HepG2 (cell line): ENCODE measurements around the gene PSMC1. TPM values are rescaled to one million over a fixed set of nuclear protein-coding genes. Genes with fewer than 3 reads are reported as not detected.

Experiments used
- ATF7-NPFF ChIP-seq: sonication (generic); formaldehyde crosslinking; IDR thresholded peaks from 2 replicates; pipeline ENCODE4 v1.8.1; 2023; ENCODE audit warnings: mild to moderate bottlenecking, low read depth, missing genetic modification reagents, moderate library complexity
- DMAP1 ChIP-seq: IDR thresholded peaks from 2 replicates; pipeline ENCODE4 v1.6.1; 2016
- EEA1 ChIP-seq: sonication (generic); formaldehyde crosslinking; IDR thresholded peaks from 2 replicates; pipeline ENCODE4 v1.5.1; 2020; ENCODE audit warnings: mild to moderate bottlenecking, missing genetic modification reagents, borderline replicate concordance
- ERF ChIP-seq: IDR thresholded peaks from 2 replicates; pipeline ENCODE4 v1.6.1; 2018; ENCODE audit warnings: missing biosample characterization, missing genetic modification reagents
- HNF4G ChIP-seq, 2 experiments: sonication (generic) in 1 of 2; formaldehyde crosslinking in 1 of 2; IDR thresholded peaks; 2 replicates each; pipeline versions ENCODE4 v1.4.0 to v1.6.1; 2011 to 2020; ENCODE audit warnings: borderline replicate concordance in 2 of 2, low read depth in 2 of 2, mild to moderate bottlenecking in 2 of 2, low read length in 1 of 2, missing genetic modification reagents in 1 of 2, moderate library complexity in 1 of 2
- ISL2 ChIP-seq: sonication (generic); formaldehyde crosslinking; IDR thresholded peaks from 2 replicates; pipeline ENCODE4 v1.5.0; 2020; ENCODE audit warnings: missing genetic modification reagents
- KLF13 ChIP-seq: sonication (generic); formaldehyde crosslinking; IDR thresholded peaks from 2 replicates; pipeline ENCODE4 v1.4.0; 2020; ENCODE audit warnings: mild to moderate bottlenecking, missing genetic modification reagents
- NFE2 ChIP-seq: sonication (generic); formaldehyde crosslinking; IDR thresholded peaks from 2 replicates; pipeline ENCODE4 v1.4.0; 2020; ENCODE audit warnings: missing genetic modification reagents
- NFKBIZ ChIP-seq: IDR thresholded peaks from 2 replicates; pipeline ENCODE4 v1.6.1; 2018; ENCODE audit warnings: missing genetic modification reagents, missing compliant biosample characterization
- PAX8 ChIP-seq: sonication (generic); formaldehyde crosslinking; IDR thresholded peaks from 2 replicates; pipeline ENCODE4 v1.8.0; 2022; ENCODE audit warnings: mild to moderate bottlenecking, missing genetic modification reagents, borderline replicate concordance
- SAFB2 ChIP-seq: sonication (generic); formaldehyde crosslinking; IDR thresholded peaks from 2 replicates; pipeline ENCODE4 v1.5.1; 2020; ENCODE audit warnings: missing genetic modification reagents, low read depth, mild to moderate bottlenecking, borderline replicate concordance
- TEAD3 ChIP-seq: optimal IDR thresholded peaks from 2 replicates; pipeline ENCODE3; 2016; ENCODE audit warnings: borderline replicate concordance
- TFDP1 ChIP-seq: IDR thresholded peaks from 2 replicates; pipeline ENCODE4 v1.6.1; 2016; ENCODE audit warnings: missing compliant biosample characterization, missing genetic modification reagents, borderline replicate concordance
- TRAFD1 ChIP-seq: sonication (generic); formaldehyde crosslinking; IDR thresholded peaks from 2 replicates; pipeline ENCODE4 v1.5.1; 2020; ENCODE audit warnings: missing genetic modification reagents, mild to moderate bottlenecking, borderline replicate concordance
- ZFP90 ChIP-seq: sonication (generic); formaldehyde crosslinking; IDR thresholded peaks from 2 replicates; pipeline ENCODE4 v1.8.0; 2022; ENCODE audit warnings: missing genetic modification reagents, mild to moderate bottlenecking, inconsistent platforms, borderline replicate concordance
- ZNF512B ChIP-seq: sonication (generic); formaldehyde crosslinking; IDR thresholded peaks from 2 replicates; pipeline ENCODE4 v1.5.1; 2020; ENCODE audit warnings: missing genetic modification reagents, mild to moderate bottlenecking, borderline replicate concordance
- ZNF678 ChIP-seq: sonication (generic); formaldehyde crosslinking; IDR thresholded peaks from 2 replicates; pipeline ENCODE4 v1.4.0; 2020; ENCODE audit warnings: mild to moderate bottlenecking, missing genetic modification reagents
- ZNF772 ChIP-seq: sonication (generic); formaldehyde crosslinking; IDR thresholded peaks from 2 replicates; pipeline ENCODE4 v1.5.0; 2020; ENCODE audit warnings: mild to moderate bottlenecking, missing genetic modification reagents
- ZNF788 ChIP-seq: sonication (generic); formaldehyde crosslinking; IDR thresholded peaks from 2 replicates; pipeline ENCODE4 v1.5.0; 2020; ENCODE audit warnings: mild to moderate bottlenecking, missing genetic modification reagents, borderline replicate concordance
- ZNF883 ChIP-seq: sonication (generic); formaldehyde crosslinking; IDR thresholded peaks from 2 replicates; pipeline ENCODE4 v1.5.1; 2020; ENCODE audit warnings: mild to moderate bottlenecking, missing genetic modification reagents; ENCODE audit errors: not compliant biosample characterization
- ZSCAN20 ChIP-seq: sonication (generic); formaldehyde crosslinking; IDR thresholded peaks from 2 replicates; pipeline ENCODE4 v1.4.0; 2020; ENCODE audit warnings: missing genetic modification reagents, mild to moderate bottlenecking, borderline replicate concordance
- ZSCAN25 ChIP-seq: sonication (generic); formaldehyde crosslinking; IDR thresholded peaks from 2 replicates; pipeline ENCODE4 v1.8.0; 2022; ENCODE audit warnings: mild to moderate bottlenecking, missing genetic modification reagents
- polyA plus RNA-seq, 8 experiments: library from polyadenylated mRNA; depleted of rRNA in 3 of 8; stranded (reverse) in 7 of 8; unstranded in 1 of 8; fragments of >200 nt; fragmentation: Illumina TruSeq in 4 of 8; extraction: Trizol in 4 of 8; gene quantifications; 2 replicates each; pipeline versions ENCODE4 v1.2.1 to v1.2.3, GENCODE V29; 2011 to 2016; ENCODE audit warnings: low read depth in 4 of 8, missing spikeins in 1 of 8, mixed read lengths in 1 of 8; ENCODE audit not compliant: insufficient read depth in 1 of 8
- total RNA-seq, 5 experiments: library from RNA; depleted of rRNA; stranded (reverse); fragments of >200 nt; fragmentation: Illumina TruSeq; extraction: Trizol; gene quantifications; 2 replicates each; pipeline ENCODE4 v1.2.3, GENCODE V29; 2016; ENCODE audit warnings: low read depth in 1 of 5
- TF ChIP-seq, protein P1 (sequence below): IDR thresholded peaks from 2 replicates; pipeline ENCODE4 v1.6.1; 2016; ENCODE audit warnings: mild to moderate bottlenecking, missing biosample characterization, missing genetic modification reagents

The PSMC1 gene
- total and polyA plus RNA-seq, 2 of the 13 experiments (the other 11 are each of a cell fraction or from before 2014, with no cell fraction given): 48.6 to 167 TPM

DNA sequence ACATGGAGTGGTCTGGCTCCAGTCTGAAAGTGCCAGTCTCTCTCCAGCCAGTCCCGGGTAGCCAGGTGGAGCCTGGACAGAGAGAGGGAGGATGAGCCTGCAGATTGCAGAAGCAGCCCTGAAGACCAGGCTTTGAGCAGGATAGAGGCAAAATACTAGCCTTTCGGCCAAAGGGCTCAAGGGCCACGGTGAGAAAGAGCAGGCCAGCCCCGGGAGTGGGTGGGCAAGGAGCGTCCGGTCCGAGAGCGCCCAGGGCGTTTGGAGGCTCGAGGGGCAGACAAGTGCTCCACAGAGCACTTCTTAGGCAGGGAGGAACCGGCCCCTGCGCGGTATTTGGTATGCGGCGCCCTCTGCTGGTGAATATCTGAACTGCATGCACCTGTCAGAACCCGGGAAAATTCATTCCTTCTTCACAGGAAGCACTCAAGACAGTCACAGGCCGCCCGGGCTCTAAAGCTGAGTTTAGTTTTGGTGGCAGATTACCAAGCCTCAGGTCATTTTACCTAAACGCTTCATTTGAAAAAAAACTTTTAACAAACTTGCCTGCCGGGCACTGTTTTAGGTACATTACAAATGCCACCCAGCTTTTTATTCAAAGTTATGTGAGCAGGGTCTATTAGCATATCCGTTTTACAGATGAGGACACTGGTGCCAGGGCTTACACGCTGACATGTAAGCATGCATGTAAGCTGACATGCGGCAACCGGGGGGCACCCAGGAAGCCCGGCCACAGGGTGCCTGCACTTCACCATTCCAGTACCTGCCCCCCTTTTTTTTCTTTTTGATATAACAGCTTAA, 21.0 kb upstream of the PSMC1 start (continued):
- TF ChIP-seq TFDP1 (CRISPR knock-in tag): peak; percentile 87; the same call in 1 of the 2 replicates
- TF ChIP-seq ZNF772 (CRISPR knock-in tag): peak; percentile 53; the same call in 1 of the 2 replicates
- TF ChIP-seq ZNF883 (CRISPR knock-in tag): peak; percentile 51
- no peak for TF ChIP-seq HNF4G (IDR thresholded peaks at IDR 0.05; ENCODE audit: borderline replicate concordance, low read depth, low read length)
- 0 out of 2 replicates have a peak, but pooled peaks have one; percentile 25 for TF ChIP-seq HNF4G (CRISPR knock-in tag; IDR thresholded peaks at IDR 0.05; ENCODE audit: borderline replicate concordance, low read depth)
- TF ChIP-seq, protein P1, sequence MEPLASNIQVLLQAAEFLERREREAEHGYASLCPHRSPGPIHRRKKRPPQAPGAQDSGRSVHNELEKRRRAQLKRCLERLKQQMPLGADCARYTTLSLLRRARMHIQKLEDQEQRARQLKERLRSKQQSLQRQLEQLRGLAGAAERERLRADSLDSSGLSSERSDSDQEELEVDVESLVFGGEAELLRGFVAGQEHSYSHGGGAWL: peak; percentile 76; the same call in 1 of the 2 replicates
- no peak for TF ChIP-seq DMAP1
- TF ChIP-seq PAX8: no peak
- peak; percentile 52; the same call in 1 of the 2 replicates for TF ChIP-seq ZNF788 (CRISPR knock-in tag)
- TF ChIP-seq ZSCAN20 (CRISPR knock-in tag): peak; percentile 47; the same call in 1 of the 2 replicates
- TF ChIP-seq TEAD3 (CRISPR knock-in tag): peak; percentile 55
- peak; percentile 26; the same call in 1 of the 2 replicates for TF ChIP-seq ATF7-NPFF
- TF ChIP-seq KLF13 (CRISPR knock-in tag): no peak
- TF ChIP-seq ZSCAN25 (CRISPR knock-in tag): no peak
- TF ChIP-seq EEA1 (CRISPR knock-in tag): 0 out of 2 replicates have a peak, but pooled peaks have one; percentile 64
- TF ChIP-seq ZFP90: peak; percentile 67; the same call in 1 of the 2 replicates
- no peak for TF ChIP-seq SAFB2 (CRISPR knock-in tag)
- no peak for TF ChIP-seq NFKBIZ (CRISPR knock-in tag)
- no peak for TF ChIP-seq ZNF512B (CRISPR knock-in tag)
- TF ChIP-seq ERF: 0 out of 2 replicates have a peak, but pooled peaks have one; percentile 42
- TF ChIP-seq TRAFD1 (CRISPR knock-in tag): no peak
- TF ChIP-seq NFE2 (CRISPR knock-in tag): no peak
- TF ChIP-seq ISL2 (CRISPR knock-in tag): 0 out of 2 replicates have a peak, but pooled peaks have one; percentile 43
- TF ChIP-seq ZNF678: no peak
